Measurements from ENCODE around the gene ARL5C. TPM values are rescaled to one million over a fixed set of nuclear protein-coding genes. Genes with fewer than 3 reads are reported as not detected.

ARL5C gene
- total RNA-seq, 1 experiment from 2014 or later = not detected

DNA sequence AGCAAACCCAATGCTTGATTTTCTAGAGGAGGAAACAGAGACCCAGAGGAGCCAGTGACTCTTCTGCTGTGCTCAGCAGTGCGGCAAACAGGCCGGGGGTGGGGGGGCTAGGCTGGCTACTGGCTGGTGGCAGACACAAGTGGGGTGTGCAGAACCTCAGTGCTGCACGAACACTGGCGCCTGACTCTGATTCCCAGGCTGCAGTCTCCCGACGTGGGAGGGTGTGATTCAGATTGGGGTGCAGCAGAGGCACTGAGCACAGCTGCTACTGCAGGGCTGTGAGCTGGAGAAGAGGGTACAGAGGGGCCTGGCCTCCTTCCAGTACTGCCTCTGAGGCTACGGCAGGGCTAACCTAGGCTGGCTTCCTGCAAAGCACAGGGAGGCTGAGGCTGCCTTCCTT, 42.2 kb upstream of the ARL5C start:
- no peaks in the 10 kb centered on the region for H3K9me3 ChIP-seq (ENCODE audit: low read length)
- no peak overlapping the region; the same call in 1 of the 2 replicates for H2AFZ ChIP-seq (ENCODE audit: low read length)
- peaks cover 38% of the 10 kb centered on the region for H3K4me1 ChIP-seq (ENCODE audit: low read length)
- H3K27me3 ChIP-seq (ENCODE audit: low read length) = no peaks in the 10 kb centered on the region
- H3K79me2 ChIP-seq (ENCODE audit: low read length) = no peaks in the 10 kb centered on the region
- no peaks in the 10 kb centered on the region for H3K9me2 ChIP-seq (replicated peaks; ENCODE audit: insufficient read depth, low read length)
- H3K36me3 ChIP-seq (ENCODE audit: insufficient read depth, low read length) = peaks cover 12% of the 10 kb centered on the region; the same call in 1 of the 2 replicates
- DNase-seq = peak; percentile 83
- peak overlapping the region; percentile 69 for H3K4me3 ChIP-seq (ENCODE audit: low read length)
- H4K20me1 ChIP-seq (ENCODE audit: insufficient read depth, low read depth, low read length) = peaks cover 7% of the 10 kb centered on the region; the same call in 1 of the 2 replicates
- peak overlapping the region; percentile 65 for H3K9ac ChIP-seq (ENCODE audit: low read length)
- H3K27ac ChIP-seq (ENCODE audit: low read length) = peak overlapping the region; percentile 91
- H3K4me2 ChIP-seq (ENCODE audit: low read depth, low read length, poor library complexity, severe bottlenecking) = peak overlapping the region; percentile 76

DNA sequence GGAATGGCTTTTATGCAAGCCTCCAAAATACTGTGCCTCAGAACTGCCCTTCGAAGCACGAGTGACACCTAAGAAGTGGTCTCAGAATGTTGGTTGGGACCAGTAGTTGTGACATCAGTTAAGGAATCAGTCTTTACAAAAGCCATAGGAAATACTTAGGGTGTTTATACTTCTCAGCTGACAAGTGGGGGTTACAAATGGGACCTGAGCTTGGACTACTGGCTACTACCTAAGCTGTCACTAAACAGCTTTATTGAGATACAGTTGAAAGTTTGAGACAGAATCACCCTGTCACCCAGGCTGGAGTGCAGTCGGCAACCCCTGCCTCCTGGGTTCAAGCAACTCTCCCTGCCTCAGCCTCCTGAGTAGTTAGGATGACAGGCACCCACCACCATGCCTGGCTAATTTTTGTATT, 39.2 kb upstream of the ARL5C start:
- Histone ChIP-seq H2AFZ (ENCODE audit: low read length) (no peak overlapping the region), H3K4me2 (ENCODE audit: low read depth, low read length, poor library complexity, severe bottlenecking) (no peak overlapping the region), H3K4me1 (ENCODE audit: low read length) (peaks cover 55% of the 10 kb centered on the region), H4K20me1 (ENCODE audit: insufficient read depth, low read depth, low read length) (peaks cover 21% of the 10 kb centered on the region), H3K9me2 (replicated peaks; ENCODE audit: insufficient read depth, low read length) (no peaks in the 10 kb centered on the region), H3K4me3 (ENCODE audit: low read length) (no peak overlapping the region), H3K9ac (ENCODE audit: low read length) (no peak overlapping the region), H3K9me3 (ENCODE audit: low read length) (no peaks in the 10 kb centered on the region), H3K27ac (ENCODE audit: low read length) (no peak overlapping the region), H3K27me3 (ENCODE audit: low read length) (no peaks in the 10 kb centered on the region), H3K36me3 (ENCODE audit: insufficient read depth, low read length) (peaks cover 34% of the 10 kb centered on the region), H3K79me2 (ENCODE audit: low read length) (peaks cover 23% of the 10 kb centered on the region)
- DNase-seq = peak; percentile 65

DNA sequence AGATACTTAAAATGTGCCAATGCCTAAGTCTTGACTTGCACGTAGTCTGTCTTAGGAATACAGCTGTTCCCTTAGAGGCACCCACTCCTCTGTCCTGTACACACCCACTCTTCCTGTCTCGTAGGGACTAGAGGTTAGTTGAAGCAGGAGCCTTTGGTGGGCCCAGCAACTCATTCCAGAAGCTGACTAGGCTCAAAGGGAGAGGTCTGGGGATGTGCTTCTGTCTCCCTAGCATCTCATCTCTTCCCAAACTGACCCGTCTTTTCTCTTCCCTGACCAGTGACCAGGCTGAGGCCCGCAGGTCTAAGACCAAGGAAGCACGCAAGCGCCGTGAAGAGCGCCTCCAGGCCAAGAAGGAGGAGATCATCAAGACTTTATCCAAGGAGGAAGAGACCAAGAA, 38.3 kb upstream of the ARL5C start:
- no peak overlapping the region for H3K4me3 ChIP-seq (ENCODE audit: low read length)
- no peaks in the 10 kb centered on the region for H3K27me3 ChIP-seq (ENCODE audit: low read length)
- no peak for DNase-seq
- no peak overlapping the region for H3K9ac ChIP-seq (ENCODE audit: low read length)
- H3K79me2 ChIP-seq (ENCODE audit: low read length) = peaks cover 23% of the 10 kb centered on the region
- no peak overlapping the region for H3K27ac ChIP-seq (ENCODE audit: low read length)
- peaks cover 34% of the 10 kb centered on the region for H3K36me3 ChIP-seq (ENCODE audit: insufficient read depth, low read length)
- no peaks in the 10 kb centered on the region for H3K9me2 ChIP-seq (replicated peaks; ENCODE audit: insufficient read depth, low read length)
- H2AFZ ChIP-seq (ENCODE audit: low read length) = no peak overlapping the region
- H4K20me1 ChIP-seq (ENCODE audit: insufficient read depth, low read depth, low read length) = peaks cover 21% of the 10 kb centered on the region
- no peak overlapping the region for H3K4me2 ChIP-seq (ENCODE audit: low read depth, low read length, poor library complexity, severe bottlenecking)
- no peaks in the 10 kb centered on the region for H3K9me3 ChIP-seq (ENCODE audit: low read length)
- peaks cover 50% of the 10 kb centered on the region for H3K4me1 ChIP-seq (ENCODE audit: low read length)

DNA sequence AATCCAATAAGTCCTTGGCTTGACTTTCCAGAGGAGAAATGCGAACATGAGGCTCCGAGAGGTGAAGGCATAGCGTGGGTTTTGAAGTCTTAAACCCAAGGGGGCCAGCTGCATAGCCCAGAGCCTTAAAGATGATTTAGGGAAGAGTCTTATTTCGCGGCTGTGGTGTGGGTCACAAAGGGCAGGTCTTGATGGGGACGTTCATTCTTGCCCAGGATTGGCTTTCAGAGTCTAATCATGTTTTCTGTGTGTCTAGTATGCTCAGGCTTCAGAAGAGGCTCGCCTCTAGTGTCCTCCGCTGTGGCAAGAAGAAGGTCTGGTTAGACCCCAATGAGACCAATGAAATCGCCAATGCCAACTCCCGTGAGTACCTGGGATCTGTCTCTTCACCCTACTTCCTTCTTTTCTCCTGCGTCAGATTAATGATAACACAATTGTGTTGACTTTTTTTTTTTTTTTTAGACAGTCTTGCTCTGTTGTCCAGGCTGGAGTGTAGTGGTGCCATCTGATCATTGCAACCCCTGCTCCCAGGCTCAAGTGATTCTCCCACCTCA, 35.1 kb upstream of the ARL5C start:
- Histone ChIP-seq H3K36me3 (ENCODE audit: insufficient read depth, low read length) (peaks cover 34% of the 10 kb centered on the region), H2AFZ (ENCODE audit: low read length) (no peak overlapping the region), H3K4me3 (ENCODE audit: low read length) (peak overlapping the region; percentile 77), H3K9ac (ENCODE audit: low read length) (peak overlapping the region; percentile 90), H3K4me2 (ENCODE audit: low read depth, low read length, poor library complexity, severe bottlenecking) (peak overlapping the region; percentile 97), H4K20me1 (ENCODE audit: insufficient read depth, low read depth, low read length) (peaks cover 25% of the 10 kb centered on the region), H3K4me1 (ENCODE audit: low read length) (peaks cover 46% of the 10 kb centered on the region), H3K27ac (ENCODE audit: low read length) (peak overlapping the region; percentile 88), H3K9me3 (ENCODE audit: low read length) (no peaks in the 10 kb centered on the region), H3K9me2 (replicated peaks; ENCODE audit: insufficient read depth, low read length) (no peaks in the 10 kb centered on the region), H3K79me2 (ENCODE audit: low read length) (peaks cover 37% of the 10 kb centered on the region), H3K27me3 (ENCODE audit: low read length) (no peaks in the 10 kb centered on the region)
- DNase-seq = peak; percentile 64

DNA sequence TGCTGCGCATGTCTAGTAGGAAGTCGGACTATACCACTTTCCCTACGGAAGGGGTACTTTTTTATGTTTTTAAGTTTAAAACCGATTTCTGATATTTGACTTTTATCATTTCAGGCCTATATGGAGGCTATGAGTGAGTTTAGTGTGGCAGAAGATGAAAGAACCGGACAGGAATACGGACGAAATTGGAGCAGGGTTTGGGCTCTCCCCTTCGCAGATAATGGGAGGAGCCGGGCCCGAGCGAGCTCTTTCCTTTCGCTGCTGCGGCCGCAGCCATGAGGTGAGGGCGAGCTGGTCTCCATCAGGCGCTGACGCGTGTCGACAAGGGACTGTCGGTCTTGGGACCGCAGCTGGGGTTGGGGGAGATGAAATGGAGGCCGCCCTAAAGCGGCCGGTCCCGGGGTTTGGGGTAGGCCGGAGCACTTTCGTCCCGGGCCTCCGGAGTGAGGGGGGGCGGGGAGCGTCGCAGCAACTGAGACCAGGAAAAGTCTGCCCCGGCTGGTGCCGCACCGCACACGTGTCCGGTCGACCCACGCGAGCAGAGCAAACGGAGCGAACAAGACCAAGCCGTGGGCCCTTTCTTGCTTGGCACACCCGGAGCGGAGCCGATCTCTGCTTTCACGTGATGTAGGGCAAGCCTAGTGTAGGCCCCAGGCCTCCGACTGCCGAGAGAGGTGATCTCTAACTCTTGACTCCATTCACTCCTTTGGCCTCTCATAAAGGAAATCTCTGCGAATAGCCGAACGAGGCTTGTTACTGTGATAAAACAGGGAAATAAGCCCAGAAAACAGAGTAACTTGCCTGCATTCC, 34.3 kb upstream of the ARL5C start, which contains the start of gene RPL19:
RPL19 (plus strand) TSS at position 214 of the 810 bp plus-strand sequence; CDS start at position 276, 62 bp downstream.
- Histone ChIP-seq H4K20me1 (ENCODE audit: insufficient read depth, low read depth, low read length) (peaks cover 25% of the 10 kb centered on the region), H3K27me3 (ENCODE audit: low read length) (no peaks in the 10 kb centered on the region), H3K4me2 (ENCODE audit: low read depth, low read length, poor library complexity, severe bottlenecking) (peak within 1 kb of the TSS; percentile 97), H3K9me3 (ENCODE audit: low read length) (no peaks in the 10 kb centered on the region), H3K4me1 (ENCODE audit: low read length) (peaks cover 54% of the 10 kb centered on the region), H3K36me3 (ENCODE audit: insufficient read depth, low read length) (peaks cover 34% of the 10 kb centered on the region), H3K9me2 (replicated peaks; ENCODE audit: insufficient read depth, low read length) (no peaks in the 10 kb centered on the region), H3K27ac (ENCODE audit: low read length) (peak within 1 kb of the TSS; percentile 88), H3K79me2 (ENCODE audit: low read length) (peaks cover 44% of the 10 kb centered on the region), H3K4me3 (ENCODE audit: low read length) (peak within 1 kb of the TSS; percentile 77), H3K9ac (ENCODE audit: low read length) (peak within 1 kb of the TSS; percentile 90), H2AFZ (ENCODE audit: low read length) (peak within 1 kb of the TSS; percentile 91)
- DNase-seq = no peak

DNA sequence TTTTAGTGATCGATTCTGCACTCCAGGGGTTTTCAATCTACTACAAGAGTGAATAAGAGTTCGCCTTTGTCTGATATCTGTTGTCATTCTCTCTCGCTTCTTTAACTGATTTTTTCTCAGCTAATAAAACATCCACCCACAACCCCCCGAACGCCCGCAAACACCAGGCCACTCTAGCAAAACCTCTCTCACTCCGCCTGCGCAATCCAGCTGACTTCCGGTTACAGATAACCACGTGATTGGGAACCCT, 33.8 kb upstream of the ARL5C start:
- Histone ChIP-seq H3K36me3 (ENCODE audit: insufficient read depth, low read length) (peaks cover 30% of the 10 kb centered on the region), H3K4me1 (ENCODE audit: low read length) (peaks cover 59% of the 10 kb centered on the region), H4K20me1 (ENCODE audit: insufficient read depth, low read depth, low read length) (peaks cover 25% of the 10 kb centered on the region), H3K9ac (ENCODE audit: low read length) (peak overlapping the region; percentile 90), H3K27ac (ENCODE audit: low read length) (peak overlapping the region; percentile 88), H3K9me2 (replicated peaks; ENCODE audit: insufficient read depth, low read length) (no peaks in the 10 kb centered on the region), H3K4me2 (ENCODE audit: low read depth, low read length, poor library complexity, severe bottlenecking) (peak overlapping the region; percentile 97), H3K4me3 (ENCODE audit: low read length) (peak overlapping the region; percentile 77), H3K9me3 (ENCODE audit: low read length) (no peaks in the 10 kb centered on the region), H2AFZ (ENCODE audit: low read length) (peak overlapping the region; percentile 91), H3K79me2 (ENCODE audit: low read length) (peaks cover 50% of the 10 kb centered on the region), H3K27me3 (ENCODE audit: low read length) (no peaks in the 10 kb centered on the region)
- DNase-seq = peak; percentile 98

DNA sequence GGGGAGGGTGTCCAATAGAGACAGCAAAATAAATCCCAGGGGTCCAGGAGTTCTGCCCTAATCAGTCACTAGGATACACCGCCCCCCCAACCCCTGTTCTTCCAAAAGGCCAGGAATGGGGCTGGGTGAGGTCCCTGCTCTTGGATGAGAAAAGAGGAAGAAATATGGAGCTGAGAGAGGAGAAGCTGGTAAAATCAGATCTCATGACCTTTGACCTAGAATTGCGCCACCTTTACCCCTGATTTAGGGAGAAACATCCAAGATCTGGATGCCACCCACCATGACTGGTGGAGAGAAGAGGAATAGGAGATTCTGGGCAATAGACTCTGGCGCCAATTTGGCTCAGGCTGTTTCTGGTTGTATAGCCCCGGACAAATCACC, 32.2 kb upstream of the ARL5C start:
- 0 out of 2 replicates have a peak overlapping the region, but pooled peaks have one; percentile 18 for H2AFZ ChIP-seq (ENCODE audit: low read length)

DNA sequence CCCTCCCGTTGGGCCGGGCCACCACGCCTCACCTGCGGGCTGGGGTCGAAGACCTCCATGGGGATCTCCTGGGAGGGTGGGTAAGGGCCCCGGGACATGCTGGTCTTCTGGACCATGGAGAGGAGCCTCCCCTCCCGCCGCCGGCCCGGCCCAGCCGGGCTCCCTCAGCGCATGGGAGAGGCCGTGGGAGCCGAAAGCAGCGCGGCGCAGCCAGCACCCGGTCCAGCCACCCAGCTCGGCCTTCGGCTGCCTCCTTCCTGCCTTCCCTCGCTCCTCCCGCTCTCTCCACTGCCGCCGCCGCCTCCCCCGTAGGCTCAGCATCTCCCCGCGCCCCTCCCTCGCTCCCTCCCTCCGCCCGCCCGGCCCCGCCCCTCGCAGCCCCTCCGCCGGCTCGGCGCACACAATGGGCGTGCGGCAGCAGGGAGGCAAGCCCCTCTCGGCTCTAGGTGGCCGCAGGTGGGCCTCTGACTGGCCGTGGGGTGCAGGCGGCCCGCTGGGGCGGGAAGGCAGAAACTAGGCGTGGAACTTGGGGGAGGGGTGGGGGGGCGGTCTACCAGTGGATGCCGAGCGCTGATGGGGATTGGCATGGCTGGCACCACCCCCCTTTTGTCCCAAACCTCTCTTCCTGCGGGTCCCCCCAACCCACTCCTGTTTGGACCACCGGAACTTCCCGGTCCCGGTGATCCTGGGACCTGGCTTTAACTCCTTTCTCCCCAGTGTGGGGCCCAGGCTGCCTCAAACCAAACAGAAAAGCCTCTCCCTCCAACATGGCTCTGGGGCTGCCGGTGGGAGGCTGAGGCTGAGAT, 31.6 kb upstream of the ARL5C start, which contains the start of gene CACNB1:
CACNB1 (minus strand) TSS at position 290 of the 806 bp plus-strand sequence; CDS start at position 116, 174 bp downstream.
- peak within 1 kb of the TSS; percentile 97 for H3K4me2 ChIP-seq (ENCODE audit: low read depth, low read length, poor library complexity, severe bottlenecking)
- H3K4me3 ChIP-seq (ENCODE audit: low read length) = peak within 1 kb of the TSS; percentile 77
- H3K4me1 ChIP-seq (ENCODE audit: low read length) = peaks cover 70% of the 10 kb centered on the region
- peak; percentile 94 for DNase-seq
- H3K27me3 ChIP-seq (ENCODE audit: low read length) = no peaks in the 10 kb centered on the region
- no peaks in the 10 kb centered on the region for H3K9me2 ChIP-seq (replicated peaks; ENCODE audit: insufficient read depth, low read length)
- H3K36me3 ChIP-seq (ENCODE audit: insufficient read depth, low read length) = peaks cover 22% of the 10 kb centered on the region
- H2AFZ ChIP-seq (ENCODE audit: low read length) = 0 out of 2 replicates have a peak within 1 kb of the TSS, but pooled peaks have one; percentile 18
- peaks cover 19% of the 10 kb centered on the region for H4K20me1 ChIP-seq (ENCODE audit: insufficient read depth, low read depth, low read length)
- peaks cover 65% of the 10 kb centered on the region for H3K79me2 ChIP-seq (ENCODE audit: low read length)
- no peaks in the 10 kb centered on the region for H3K9me3 ChIP-seq (ENCODE audit: low read length)
- peak within 1 kb of the TSS; percentile 90 for H3K9ac ChIP-seq (ENCODE audit: low read length)
- peak within 1 kb of the TSS; percentile 88 for H3K27ac ChIP-seq (ENCODE audit: low read length)

More for the DNA sequence above, 32.2 kb upstream of the ARL5C start:
- H3K9me3 ChIP-seq (ENCODE audit: low read length) = no peaks in the 10 kb centered on the region
- no peaks in the 10 kb centered on the region for H3K27me3 ChIP-seq (ENCODE audit: low read length)
- H3K4me1 ChIP-seq (ENCODE audit: low read length) = peaks cover 73% of the 10 kb centered on the region
- peak overlapping the region; percentile 88 for H3K27ac ChIP-seq (ENCODE audit: low read length)
- H3K9me2 ChIP-seq (replicated peaks; ENCODE audit: insufficient read depth, low read length) = no peaks in the 10 kb centered on the region
- peaks cover 26% of the 10 kb centered on the region for H3K36me3 ChIP-seq (ENCODE audit: insufficient read depth, low read length)
- peaks cover 62% of the 10 kb centered on the region for H3K79me2 ChIP-seq (ENCODE audit: low read length)
- H4K20me1 ChIP-seq (ENCODE audit: insufficient read depth, low read depth, low read length) = peaks cover 22% of the 10 kb centered on the region
- H3K9ac ChIP-seq (ENCODE audit: low read length) = peak overlapping the region; percentile 90
- H3K4me3 ChIP-seq (ENCODE audit: low read length) = peak overlapping the region; percentile 77
- peak overlapping the region; percentile 97 for H3K4me2 ChIP-seq (ENCODE audit: low read depth, low read length, poor library complexity, severe bottlenecking)
- DNase-seq = peak; percentile 56
